GM19455 (cell line): ENCODE data around the gene VDAC1.
"Not testable (repeated sequence)": the region's sequence is repeated elsewhere in the genome, so short reads cannot be mapped to it uniquely, and the experiment has no call there.

Experiments used
- ATAC-seq: cut with Tn5 transposase; IDR thresholded peaks from one replicate; pipeline ENCODE4 v1.9.1; 2021; ENCODE audit not compliant: unreplicated experiment

The VDAC1 gene

DNA sequence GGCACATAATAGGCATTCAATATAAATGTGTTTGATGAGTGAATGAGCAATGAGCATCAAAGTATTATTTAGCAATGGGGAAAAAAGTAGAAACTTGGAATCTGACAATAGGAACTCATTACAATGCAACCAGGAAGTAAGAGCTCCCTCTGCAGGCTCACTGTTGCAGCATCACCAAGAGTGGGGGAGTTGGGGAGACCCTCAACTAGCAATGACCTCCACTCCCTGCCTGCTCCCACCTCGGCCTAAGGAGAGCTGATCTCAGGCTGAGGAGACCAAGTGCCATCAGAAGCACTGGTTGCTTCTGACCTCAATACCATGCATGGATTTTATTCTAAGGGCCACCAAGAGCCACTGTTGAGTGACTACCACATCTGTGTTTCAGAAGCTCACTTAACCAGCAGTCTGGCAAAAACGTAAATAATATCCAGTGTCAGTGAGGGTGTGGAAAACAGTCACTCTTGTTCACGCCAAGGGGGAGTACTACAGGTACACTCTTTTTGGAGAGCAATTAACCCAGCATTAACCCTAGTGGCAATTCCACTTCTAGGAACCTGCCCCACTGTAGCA lies 8.0 kb downstream of the VDAC1 start:
- ATAC-seq, result no peak

DNA sequence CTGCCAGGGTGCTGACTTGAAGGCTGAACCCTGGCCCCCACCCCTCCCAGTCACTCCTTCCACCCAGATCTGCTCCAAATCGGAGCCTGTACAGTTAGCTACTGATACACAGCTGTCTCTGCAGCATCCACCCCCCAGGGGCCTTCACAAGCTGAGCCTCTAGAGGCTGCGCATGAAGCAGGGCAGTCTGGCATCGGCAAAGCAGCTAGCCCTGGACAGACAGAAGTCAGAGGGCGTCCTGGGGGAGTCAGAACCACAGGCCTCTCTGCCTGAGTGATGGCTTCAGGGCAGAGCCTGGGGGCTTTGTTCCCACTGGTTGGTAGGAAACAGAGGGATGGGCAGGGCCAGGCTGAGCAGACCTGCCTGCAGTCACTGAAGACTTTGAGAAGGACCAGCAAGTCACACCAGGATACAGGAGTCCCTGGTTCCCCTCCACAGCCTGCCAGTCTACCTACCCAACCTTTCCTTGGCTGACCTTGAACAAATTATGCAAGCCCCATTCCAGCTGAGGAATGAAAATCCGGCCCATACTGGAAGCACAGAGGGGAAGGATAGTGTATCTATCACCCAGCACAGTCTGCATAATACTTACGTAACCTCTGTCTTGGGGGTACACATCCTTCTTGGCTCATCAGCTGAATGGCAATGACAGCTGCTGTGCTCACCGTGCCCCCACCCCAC lies 8.8 kb downstream of the VDAC1 start:
- ATAC-seq, result no peak

DNA sequence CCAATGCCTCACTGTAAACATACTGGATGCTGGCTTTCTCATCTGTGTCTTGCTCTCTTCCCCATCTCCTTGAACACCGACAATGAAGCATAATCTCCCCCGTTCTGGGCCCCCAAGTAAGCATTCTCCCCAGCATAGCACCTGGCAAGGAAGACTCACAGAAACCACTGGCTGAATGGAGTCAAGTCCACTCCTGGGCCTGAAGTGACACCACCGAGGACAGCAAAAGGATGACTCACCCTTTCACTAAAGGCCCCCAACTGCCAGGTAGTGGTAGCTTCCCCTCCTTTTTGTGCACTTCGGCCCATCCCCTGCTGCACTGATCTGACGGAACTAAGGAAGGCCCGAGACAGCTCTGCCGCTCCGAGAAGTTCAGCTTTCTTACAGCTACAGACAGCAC lies 9.4 kb downstream of the VDAC1 start:
- no peak for ATAC-seq

GRCh38 chr5:133994990-133995333 lies 9.8 kb downstream of the VDAC1 start:
- no peak for ATAC-seq

GRCh38 chr5:133994297-133994989 lies 10.3 kb downstream of the VDAC1 start:
- no peak for ATAC-seq

GRCh38 chr5:133993185-133993936 lies 11.4 kb downstream of the VDAC1 start:
- ATAC-seq, result no peak

DNA sequence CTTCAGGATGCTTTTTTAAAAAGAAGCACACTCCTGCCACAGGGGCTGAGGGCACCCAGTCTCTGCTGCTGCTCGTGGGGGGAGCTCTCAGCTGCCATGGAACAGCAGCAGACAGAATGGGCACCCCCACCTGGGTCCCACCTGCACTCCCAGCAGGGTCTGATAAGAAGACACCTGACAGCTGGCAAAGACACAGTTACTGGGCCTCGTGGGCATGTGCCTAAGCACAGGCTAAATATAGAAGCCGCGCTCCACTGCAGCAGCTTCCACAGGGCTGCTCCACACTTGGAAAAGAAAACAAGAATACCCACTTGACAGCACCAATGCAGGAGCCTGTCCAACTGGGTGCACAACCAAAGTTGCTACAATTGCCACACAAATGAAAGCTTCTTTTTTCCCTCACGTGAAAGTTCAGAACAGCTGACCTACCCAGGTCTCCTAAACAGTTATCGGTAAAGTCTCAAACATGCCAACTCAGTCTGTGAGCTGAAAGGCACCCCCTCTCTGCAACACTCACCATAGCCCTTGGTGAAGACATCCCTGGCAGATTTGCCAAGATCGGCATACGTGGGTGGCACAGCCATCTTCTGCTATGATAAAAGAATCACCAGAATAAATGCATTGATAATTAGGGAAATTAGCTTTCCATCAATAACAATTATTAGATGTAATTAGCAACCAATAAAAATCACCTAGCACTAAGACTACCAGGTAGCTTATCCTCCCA lies 12.2 kb downstream of the VDAC1 start:
- no peak for ATAC-seq

DNA sequence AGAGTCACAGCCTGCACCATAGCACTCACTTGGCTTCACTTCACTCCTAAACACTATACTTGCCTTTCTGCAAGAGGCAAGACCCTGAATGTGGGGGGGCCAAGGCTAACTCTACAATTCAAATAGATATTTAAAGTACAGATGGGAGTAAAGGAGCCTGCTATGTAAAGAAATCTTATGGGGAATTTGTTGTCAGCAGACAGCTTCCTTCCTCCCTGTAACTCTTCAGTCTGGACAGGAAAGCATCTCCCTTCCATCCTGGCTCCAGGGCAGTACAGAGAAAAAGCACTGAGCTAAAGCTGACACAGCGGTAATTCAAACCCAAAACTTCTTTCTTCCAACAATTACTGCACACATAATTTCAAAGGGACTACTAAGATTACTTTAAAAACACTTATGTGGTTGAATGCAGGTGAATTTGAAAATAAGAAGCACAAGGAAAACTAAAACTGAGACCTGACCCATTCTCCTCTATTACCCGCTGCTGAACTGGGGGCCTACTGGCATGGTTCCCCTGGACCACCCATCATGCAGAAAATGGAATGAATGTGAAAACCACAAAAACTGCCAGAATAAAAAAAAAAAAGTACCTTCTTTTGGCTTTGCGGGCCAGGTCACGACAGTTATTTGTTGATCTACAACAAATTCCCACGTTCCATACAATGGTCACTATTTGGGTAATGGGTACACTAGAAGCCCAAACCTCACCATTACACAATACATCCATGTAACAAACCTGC lies 13.4 kb downstream of the VDAC1 start:
- ATAC-seq, result no peak

- ATAC-seq, result no peak
These were observed 14.4 kb downstream of the VDAC1 start for GRCh38 chr5:133990396-133990795.

DNA sequence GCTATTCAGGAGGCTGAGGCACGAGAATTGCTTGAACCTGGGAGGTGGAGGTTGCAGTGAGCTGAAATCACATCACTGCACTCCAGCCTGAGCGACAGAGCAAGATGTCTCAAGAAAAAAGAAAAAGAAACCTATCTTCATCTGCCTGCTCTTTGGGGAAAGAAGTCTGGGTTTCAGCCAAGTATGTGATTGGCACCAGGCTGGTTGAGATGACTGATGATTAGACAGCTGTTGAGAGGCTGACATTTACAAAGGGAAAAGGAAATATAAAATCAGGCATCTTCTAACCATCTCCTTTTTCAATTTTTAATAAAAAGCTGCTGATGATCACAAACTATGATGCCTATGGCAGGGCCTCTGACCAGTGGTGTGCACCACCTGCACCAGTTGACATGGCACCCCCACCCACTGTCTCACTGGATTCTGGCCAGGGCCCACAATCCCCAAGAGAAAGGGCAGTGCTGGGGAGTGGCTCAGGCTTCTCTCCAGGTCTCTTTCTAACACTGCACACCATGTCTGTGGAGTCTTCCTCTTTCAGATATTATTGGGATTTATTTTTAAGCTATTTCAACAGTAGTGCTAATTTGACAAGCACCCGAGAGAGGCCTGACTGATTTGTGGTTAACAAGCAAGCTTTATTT lies 19.1 kb downstream of the VDAC1 start:
- no peak for ATAC-seq

DNA sequence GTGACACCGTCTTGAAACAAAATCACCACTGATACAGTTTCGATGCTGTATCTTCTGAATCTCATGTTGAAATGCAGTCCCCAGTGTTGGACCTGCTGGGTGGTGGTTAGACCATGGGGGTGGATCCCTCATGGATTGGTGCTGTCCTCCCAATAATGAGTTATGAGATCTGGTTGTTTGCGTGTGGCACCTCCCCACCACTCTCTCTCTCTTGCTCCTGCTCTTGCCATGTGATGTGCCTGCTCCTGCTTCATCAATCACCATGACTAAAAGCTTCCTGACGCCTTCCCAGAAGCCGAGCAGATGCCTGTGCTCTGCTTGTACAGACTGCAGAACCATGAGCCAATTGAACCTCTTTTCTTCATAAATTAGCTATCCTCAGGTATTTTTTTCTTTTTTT lies 21.1 kb downstream of the VDAC1 start:
- no peak for ATAC-seq

GRCh38 chr5:133981714-133982113 lies 23.1 kb downstream of the VDAC1 start:
- no peak for ATAC-seq

DNA sequence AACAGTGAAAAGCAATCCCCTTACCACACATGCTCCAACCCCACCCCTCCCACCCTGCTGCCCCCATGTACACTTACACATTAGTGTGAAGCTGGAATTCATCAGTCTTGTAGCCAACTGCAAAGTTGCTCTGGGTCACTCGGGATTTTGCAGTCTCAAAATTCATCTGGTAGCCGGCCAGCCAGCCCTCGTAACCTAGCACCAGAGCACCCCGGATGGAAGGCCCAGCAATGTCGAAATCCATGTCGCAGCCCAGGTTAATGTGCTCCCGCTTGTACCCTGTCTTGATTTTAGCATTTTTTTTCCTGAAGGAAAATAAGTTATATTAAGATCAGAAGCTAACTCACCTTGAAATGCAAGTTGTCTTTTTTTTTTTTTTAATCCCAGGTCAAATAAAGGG lies 24.1 kb downstream of the VDAC1 start:
- no peak for ATAC-seq

- ATAC-seq, result no peak
These were observed 25.8 kb downstream of the VDAC1 start for GRCh38 chr5:133978943-133979342.

GRCh38 chr5:133977858-133978257 lies 26.9 kb downstream of the VDAC1 start:
- no peak for ATAC-seq

- ATAC-seq, result no peak
These were observed 27.5 kb downstream of the VDAC1 start for GRCh38 chr5:133977161-133977787.

GRCh38 chr5:133975546-133975945 lies 29.2 kb downstream of the VDAC1 start:
- ATAC-seq, result not testable (repeated sequence)

- no peak for ATAC-seq
These were observed 30.6 kb downstream of the VDAC1 start for GRCh38 chr5:133974142-133974541.

- no peak for ATAC-seq
These were observed 34.4 kb downstream of the VDAC1 start for GRCh38 chr5:133970325-133970909.
